GM23338 (cell line): ENCODE measurements around the gene HDAC9. TPM values are rescaled to one million over a fixed set of nuclear protein-coding genes. Genes with fewer than 3 reads are reported as not detected.

ENCODE experiments used
- ATAC-seq: fragments of 200-7000 bp; cut with Tn5 transposase; 3 replicates; pipeline ENCODE4 v1.9.1; 2020
- DNase-seq: peaks from one replicate; pipeline ENCODE4 v3.0.0-alpha.2; 2015; ENCODE audit warnings: low spot score
- H2AFZ ChIP-seq: fragments of 200-600 bp; sonication (generic); 2 replicates; pipeline ENCODE4 v1.8.0; 2016; ENCODE audit warnings: antibody characterized with exemption, mild to moderate bottlenecking, moderate library complexity
- H3F3A ChIP-seq: fragments of 200-600 bp; sonication (generic); replicated peaks from 2 replicates; pipeline ENCODE4 v1.8.0; 2017; ENCODE audit warnings: antibody characterized with exemption, mixed run types, low read depth
- H3K27ac ChIP-seq: fragments of 200-600 bp; sonication (generic); 2 replicates; pipeline ENCODE4 v1.6.1; 2016; ENCODE audit warnings: low read depth
- H3K27me3 ChIP-seq: fragments of 200-600 bp; sonication (generic); 2 replicates; pipeline ENCODE4 v1.8.0; 2016; ENCODE audit warnings: mild to moderate bottlenecking, mixed run types, moderate library complexity; ENCODE audit not compliant: insufficient read depth
- H3K36me3 ChIP-seq: fragments of 200-600 bp; sonication (generic); 2 replicates; pipeline ENCODE4 v1.8.0; 2016; ENCODE audit warnings: mild to moderate bottlenecking; ENCODE audit not compliant: insufficient read depth
- H3K4me1 ChIP-seq: fragments of 200-600 bp; sonication (generic); 2 replicates; pipeline ENCODE4 v1.8.0; 2016; ENCODE audit warnings: mild to moderate bottlenecking, moderate library complexity; ENCODE audit not compliant: insufficient read depth
- H3K4me2 ChIP-seq: fragments of 200-600 bp; sonication (generic); 2 replicates; pipeline ENCODE4 v1.7.1; 2017; ENCODE audit warnings: mixed run types
- H3K4me3 ChIP-seq: fragments of 200-600 bp; sonication (generic); 2 replicates; pipeline ENCODE4 v1.6.1; 2016; ENCODE audit warnings: mixed run types
- H3K79me2 ChIP-seq: fragments of 200-600 bp; sonication (generic); replicated peaks from 2 replicates; pipeline ENCODE4 v1.8.0; 2017; ENCODE audit warnings: mild to moderate bottlenecking; ENCODE audit not compliant: insufficient read depth
- H3K9me2 ChIP-seq: fragments of 200-600 bp; sonication (generic); 2 replicates; pipeline ENCODE4 v1.8.0; 2017; ENCODE audit not compliant: insufficient read depth
- H4K20me1 ChIP-seq: fragments of 200-600 bp; sonication (generic); replicated peaks from 2 replicates; pipeline ENCODE4 v1.8.0; 2017; ENCODE audit warnings: mild to moderate bottlenecking; ENCODE audit not compliant: insufficient read depth
- H3K27ac Mint-ChIP-seq: 2 replicates; pipeline ENCODE4 v1.8.0; 2020; ENCODE audit warnings: inconsistent platforms, mild to moderate bottlenecking, moderate library complexity, mixed read lengths
- H3K27me3 Mint-ChIP-seq: 3 replicates; pipeline ENCODE4 v1.8.0; 2022; ENCODE audit warnings: low read depth, mild to moderate bottlenecking, moderate library complexity, mixed read lengths, inconsistent platforms; ENCODE audit not compliant: insufficient read depth, poor library complexity
- H3K36me3 Mint-ChIP-seq: 3 replicates; pipeline ENCODE4 v1.8.0; 2021; ENCODE audit warnings: low read depth, mild to moderate bottlenecking, inconsistent platforms, moderate library complexity, mixed read lengths
- H3K4me1 Mint-ChIP-seq: 3 replicates; pipeline ENCODE4 v1.8.0; 2020; ENCODE audit warnings: mild to moderate bottlenecking, inconsistent platforms, mixed read lengths
- H3K4me3 Mint-ChIP-seq: 3 replicates; pipeline ENCODE4 v1.8.0; 2021; ENCODE audit warnings: moderate library complexity, mild to moderate bottlenecking, inconsistent platforms, mixed read lengths
- H3K9me3 Mint-ChIP-seq: 3 replicates; pipeline ENCODE4 v1.8.0; 2020; ENCODE audit warnings: moderate library complexity, mild to moderate bottlenecking, inconsistent platforms, mixed read lengths
- CREB1 ChIP-seq: fragments of 250-450 bp; sonication (Bioruptor Pico); IDR thresholded peaks from 2 replicates; pipeline ENCODE4 v1.5.0; 2020; ENCODE audit warnings: low read depth, mild to moderate bottlenecking, moderate library complexity
- CTCF ChIP-seq, 2 experiments: fragments of 200-600 bp in 1 of 2; sonication (generic) in 1 of 2; conservative IDR thresholded peaks; 2 replicates each; pipeline versions ENCODE4 v1.5.1 to v1.6.1; 2016 to 2017; ENCODE audit warnings: antibody characterized with exemption in 2 of 2, low read depth in 2 of 2, mild to moderate bottlenecking in 2 of 2, moderate library complexity in 1 of 2
- ETS1 ChIP-seq: IDR thresholded peaks from 2 replicates; pipeline ENCODE4 v1.6.1; 2016; ENCODE audit warnings: antibody characterized with exemption
- EZH2 ChIP-seq: fragments of 200-600 bp; sonication (generic); IDR thresholded peaks from one replicate; pipeline ENCODE4 v1.8.0; 2017; ENCODE audit warnings: antibody characterized with exemption, mild to moderate bottlenecking, low read depth; ENCODE audit not compliant: unreplicated experiment
- EZH2phosphoT487 ChIP-seq: fragments of 200-600 bp; sonication (generic); IDR thresholded peaks from one replicate; pipeline ENCODE4 v1.8.1; 2018; ENCODE audit warnings: antibody characterized with exemption; ENCODE audit not compliant: unreplicated experiment
- JUNB ChIP-seq: IDR thresholded peaks from one replicate; pipeline ENCODE4 v1.6.1; 2016; ENCODE audit warnings: antibody characterized with exemption; ENCODE audit not compliant: unreplicated experiment
- NANOG ChIP-seq: IDR thresholded peaks from 2 replicates; pipeline ENCODE4 v1.6.1; 2016; ENCODE audit warnings: antibody characterized with exemption, borderline replicate concordance
- POLR2AphosphoS5 ChIP-seq: IDR thresholded peaks from 2 replicates; pipeline ENCODE4 v1.6.1; 2016; ENCODE audit warnings: antibody characterized with exemption, low read depth
- STAT1 ChIP-seq: IDR thresholded peaks from one replicate; pipeline ENCODE4 v1.6.1; 2016; ENCODE audit warnings: antibody characterized with exemption; ENCODE audit not compliant: unreplicated experiment
- ZNF114 ChIP-seq: fragments of 250-450 bp; sonication (Bioruptor Pico); IDR thresholded peaks from 2 replicates; pipeline ENCODE4 v1.5.0; 2020; ENCODE audit warnings: mild to moderate bottlenecking, moderate library complexity
- ZNF331 ChIP-seq: fragments of 250-450 bp; sonication (Bioruptor Pico); IDR thresholded peaks from 2 replicates; pipeline ENCODE4 v1.5.0; 2020; ENCODE audit warnings: low read depth, mild to moderate bottlenecking, moderate library complexity
- polyA plus RNA-seq: library from polyadenylated mRNA; unstranded; fragments of >200 nt; fragmentation: Nextera tagmentation; extraction: Ambion mirVana; gene quantifications from 2 replicates; pipeline ENCODE4 v1.2.1, GENCODE V29; 2016
- total RNA-seq: library from RNA; depleted of rRNA; stranded (reverse); fragments of >200 nt; shearing (Covaris generic); gene quantifications from 2 replicates; pipeline ENCODE4 v1.2.3, GENCODE V29; 2014
- TF ChIP-seq, protein P1 (sequence below): IDR thresholded peaks from one replicate; pipeline ENCODE4 v1.6.1; 2018; ENCODE audit warnings: antibody characterized with exemption; ENCODE audit not compliant: unreplicated experiment

The HDAC9 gene
- total and polyA plus RNA-seq, 2 experiments from 2014 or later, result 8.3 to 18.5 TPM

DNA sequence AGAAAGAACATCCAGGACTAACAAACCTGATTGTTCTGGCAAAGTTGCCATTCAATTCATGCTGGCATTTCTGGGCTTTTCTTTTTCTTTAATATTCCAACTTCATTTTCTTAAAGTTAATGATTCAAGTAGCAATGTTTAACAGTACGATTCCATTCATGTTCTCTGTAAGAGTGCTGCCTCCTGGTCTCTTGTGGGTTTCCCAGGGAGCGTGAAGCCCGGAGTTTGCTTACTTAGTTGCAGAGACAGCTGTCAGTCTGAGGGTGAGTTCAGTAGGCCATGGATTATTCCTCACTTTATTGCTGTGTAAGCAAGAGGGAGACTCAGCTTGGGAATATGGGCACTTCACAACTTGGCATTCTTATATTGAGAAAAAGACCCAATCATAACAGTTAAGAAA, 479.7 kb downstream of the HDAC9 start:
- Mint-ChIP-seq H3K36me3 (no peaks in the 10 kb centered on the region), H3K9me3 (no peaks in the 10 kb centered on the region), H3K4me3 (no peak overlapping the region), H3K4me1 (no peaks in the 10 kb centered on the region; the same call in 2 of the 3 replicates), H3K27ac (no peak overlapping the region), H3K27me3 (no peaks in the 10 kb centered on the region)
- no peaks in the 10 kb centered on the region for H3K36me3 ChIP-seq
- ATAC-seq (no peak), DNase-seq (no peak)
- H3K4me2 ChIP-seq, result no peak overlapping the region
- H3F3A ChIP-seq, result no peaks in the 10 kb centered on the region
- no peaks in the 10 kb centered on the region for H3K27me3 ChIP-seq
- no peaks in the 10 kb centered on the region for H3K9me2 ChIP-seq
- no peaks in the 10 kb centered on the region for H3K4me1 ChIP-seq
- no peaks in the 10 kb centered on the region for H3K79me2 ChIP-seq
- no peak overlapping the region for H3K27ac ChIP-seq
- no peak overlapping the region for H3K4me3 ChIP-seq
- no peak overlapping the region for H2AFZ ChIP-seq
- TF ChIP-seq STAT1, result no peak
- TF ChIP-seq ETS1, result no peak
- H4K20me1 ChIP-seq, result no peaks in the 10 kb centered on the region

- ATAC-seq (no peak), DNase-seq (no peak)
- no peak overlapping the region for H3K4me2 ChIP-seq
- Mint-ChIP-seq H3K36me3 (no peaks in the 10 kb centered on the region), H3K9me3 (no peaks in the 10 kb centered on the region), H3K27me3 (no peaks in the 10 kb centered on the region), H3K27ac (no peak overlapping the region), H3K4me1 (no peaks in the 10 kb centered on the region; the same call in 2 of the 3 replicates), H3K4me3 (no peak overlapping the region)
- H2AFZ ChIP-seq, result no peak overlapping the region
- no peaks in the 10 kb centered on the region for H3K36me3 ChIP-seq
- H3K27ac ChIP-seq, result no peak overlapping the region
- H3K79me2 ChIP-seq, result no peaks in the 10 kb centered on the region
- no peaks in the 10 kb centered on the region for H3K27me3 ChIP-seq
- no peak overlapping the region for H3K4me3 ChIP-seq
- no peaks in the 10 kb centered on the region for H4K20me1 ChIP-seq
- no peaks in the 10 kb centered on the region for H3F3A ChIP-seq
- H3K9me2 ChIP-seq, result no peaks in the 10 kb centered on the region
- H3K4me1 ChIP-seq, result no peaks in the 10 kb centered on the region
- no peak for TF ChIP-seq NANOG
- TF ChIP-seq ZNF114 (CRISPR knock-in tag), result no peak
- TF ChIP-seq CREB1 (CRISPR knock-in tag), result no peak
- TF ChIP-seq EZH2phosphoT487, result no peak
- no peak for TF ChIP-seq ZNF331 (CRISPR knock-in tag)
- TF ChIP-seq CTCF (conservative IDR thresholded peaks at IDR 0.05; ENCODE audit: low read depth in 2 of 2), result no peak
- TF ChIP-seq EZH2, result no peak
- no peak for TF ChIP-seq ETS1
- TF ChIP-seq JUNB, result no peak
- no peak for TF ChIP-seq POLR2AphosphoS5
- TF ChIP-seq, protein P1, sequence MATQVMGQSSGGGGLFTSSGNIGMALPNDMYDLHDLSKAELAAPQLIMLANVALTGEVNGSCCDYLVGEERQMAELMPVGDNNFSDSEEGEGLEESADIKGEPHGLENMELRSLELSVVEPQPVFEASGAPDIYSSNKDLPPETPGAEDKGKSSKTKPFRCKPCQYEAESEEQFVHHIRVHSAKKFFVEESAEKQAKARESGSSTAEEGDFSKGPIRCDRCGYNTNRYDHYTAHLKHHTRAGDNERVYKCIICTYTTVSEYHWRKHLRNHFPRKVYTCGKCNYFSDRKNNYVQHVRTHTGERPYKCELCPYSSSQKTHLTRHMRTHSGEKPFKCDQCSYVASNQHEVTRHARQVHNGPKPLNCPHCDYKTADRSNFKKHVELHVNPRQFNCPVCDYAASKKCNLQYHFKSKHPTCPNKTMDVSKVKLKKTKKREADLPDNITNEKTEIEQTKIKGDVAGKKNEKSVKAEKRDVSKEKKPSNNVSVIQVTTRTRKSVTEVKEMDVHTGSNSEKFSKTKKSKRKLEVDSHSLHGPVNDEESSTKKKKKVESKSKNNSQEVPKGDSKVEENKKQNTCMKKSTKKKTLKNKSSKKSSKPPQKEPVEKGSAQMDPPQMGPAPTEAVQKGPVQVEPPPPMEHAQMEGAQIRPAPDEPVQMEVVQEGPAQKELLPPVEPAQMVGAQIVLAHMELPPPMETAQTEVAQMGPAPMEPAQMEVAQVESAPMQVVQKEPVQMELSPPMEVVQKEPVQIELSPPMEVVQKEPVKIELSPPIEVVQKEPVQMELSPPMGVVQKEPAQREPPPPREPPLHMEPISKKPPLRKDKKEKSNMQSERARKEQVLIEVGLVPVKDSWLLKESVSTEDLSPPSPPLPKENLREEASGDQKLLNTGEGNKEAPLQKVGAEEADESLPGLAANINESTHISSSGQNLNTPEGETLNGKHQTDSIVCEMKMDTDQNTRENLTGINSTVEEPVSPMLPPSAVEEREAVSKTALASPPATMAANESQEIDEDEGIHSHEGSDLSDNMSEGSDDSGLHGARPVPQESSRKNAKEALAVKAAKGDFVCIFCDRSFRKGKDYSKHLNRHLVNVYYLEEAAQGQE, result no peak
- no peak for TF ChIP-seq STAT1
Measured at GRCh38 chr7:18975689-18976280, 480.2 kb downstream of the HDAC9 start.
